ENCODE data around the gene CREB5. TPM values are rescaled to one million over a fixed set of nuclear protein-coding genes. Genes with fewer than 3 reads are reported as not detected.

The CREB5 gene
- total and polyA plus RNA-seq, 2 of the 8 experiments (the other 6 are each of a cell fraction or from before 2014, with no cell fraction given): 2.4 to 2.7 TPM

GRCh38 chr7:28548416-28548815 lies 136.1 kb downstream of the CREB5 start:
- Histone ChIP-seq H2BK20ac (ENCODE audit: low read length) (no peak overlapping the region), H3K9me3 (ENCODE audit: insufficient read depth in 2 of 2, low read depth in 1 of 2, low read length in 1 of 2) (peaks cover 0 to 4% of the 10 kb centered on the region in 2 experiments; a peak in 1 of 4 replicates), H2BK120ac (replicated peaks; ENCODE audit: low read depth, low read length) (no peak overlapping the region), H3K23me2 (ENCODE audit: low read depth, low read length) (no peaks in the 10 kb centered on the region), H4K5ac (ENCODE audit: insufficient read length, low read depth, low read length) (no peak overlapping the region), H3K4me3 (ENCODE audit: extremely low read depth in 1 of 4, insufficient read depth in 2 of 4, low read depth in 3 of 4, low read length in 4 of 4) (no peak overlapping the region), H4K20me1 (replicated peaks in 1 of 2; ENCODE audit: control insufficient read depth in 1 of 2, insufficient read depth in 2 of 2, low read length in 2 of 2) (no peaks in the 10 kb centered on the region), H3K18ac (ENCODE audit: extremely low read depth, low read length) (no peak overlapping the region), H3K4me2 (ENCODE audit: insufficient read depth in 1 of 2, low read depth in 2 of 2, low read length in 2 of 2) (no peak overlapping the region), H2BK5ac (ENCODE audit: low read depth, low read length) (no peak overlapping the region), H3K27me3 (replicated peaks in 1 of 4; ENCODE audit: control insufficient read depth in 3 of 4, extremely low read depth in 1 of 4, insufficient read depth in 3 of 4, low read length in 3 of 4) (no peaks in the 10 kb centered on the region; a peak in 1 of 7 replicates), H2BK12ac (ENCODE audit: low read depth, low read length) (no peak overlapping the region), H2AK5ac (ENCODE audit: low read depth, low read length) (no peak overlapping the region), H3K79me2 (ENCODE audit: control insufficient read depth in 1 of 2, insufficient read depth in 2 of 2, low read length in 2 of 2) (no peaks in the 10 kb centered on the region), H3K4me1 (replicated peaks in 1 of 4; ENCODE audit: control insufficient read depth in 3 of 4, insufficient read depth in 4 of 4, low read length in 3 of 4) (no peaks in the 10 kb centered on the region), H3K4ac (replicated peaks; ENCODE audit: insufficient read length, low read depth, low read length) (no peak overlapping the region), H3K27ac (ENCODE audit: low read depth, low read length) (no peak overlapping the region), H3K56ac (replicated peaks; ENCODE audit: insufficient read length, low read depth, low read length) (no peak overlapping the region), H3K23ac (ENCODE audit: insufficient read length) (no peak overlapping the region), H2BK15ac (ENCODE audit: low read length) (no peak overlapping the region), H4K91ac (replicated peaks; ENCODE audit: insufficient read length, low read length) (no peak overlapping the region), H4K8ac (ENCODE audit: extremely low read depth, insufficient read depth, low read length) (no peak overlapping the region), H2AFZ (ENCODE audit: low read length) (no peak overlapping the region), H3K9ac (replicated peaks in 1 of 4; ENCODE audit: extremely low read depth in 1 of 4, low read depth in 3 of 4, low read length in 3 of 4) (no peak overlapping the region), H3K79me1 (ENCODE audit: low read depth, low read length) (no peaks in the 10 kb centered on the region), H3K14ac (ENCODE audit: insufficient read length) (no peak overlapping the region), H3K36me3 (ENCODE audit: control insufficient read depth in 2 of 4, insufficient read depth in 4 of 4, low read length in 3 of 4) (no peaks in the 10 kb centered on the region)
- ChIA-PET CTCF (ENCODE audit: partially characterized antibody) (interaction anchor here (1.6 to 1.9 kb wide), 2 partner anchors 9 to 11 kb away, joined by 3 to 5 read pairs; no protein-coding TSS in a partner anchor), POLR2A (ENCODE audit: partially characterized antibody) (no interaction called here)
- 83% methylated on average over 5 of the region's 5 CpGs; no CpG with 5 or more reads in 1 of the 2 experiments for WGBS, 2 experiments (ENCODE audit: extremely low coverage in 1 of 2, insufficient coverage in 1 of 2, insufficient read length in 1 of 2, insufficient replicate concordance in 2 of 2, low coverage in 1 of 2, low lambda C conversion rate in 2 of 2, missing lambda C conversion rate in 1 of 2)
- TF ChIP-seq RAD21 (IDR thresholded peaks at IDR 0.05 in 1 of 2, conservative IDR thresholded peaks at IDR 0.05 in 1 of 2; ENCODE audit: low read depth in 2 of 2, low read length in 2 of 2) (no peak), TAF1 (IDR thresholded peaks at IDR 0.05; ENCODE audit: low read depth, low read length) (no peak), MAFK (IDR thresholded peaks at IDR 0.05; ENCODE audit: low read depth, low read length) (no peak), BCL11A (IDR thresholded peaks at IDR 0.05; ENCODE audit: low read depth in 2 of 2, low read length in 2 of 2) (no peak)
- FAIRE-seq (no peak), DNase-seq (ENCODE audit: low read depth in 1 of 2, low spot score in 2 of 2) (no peak)
